GM12891 (cell line): ENCODE results near the gene SNAP29.

Experiments
- POLR2A ChIP-seq: IDR thresholded peaks from 2 replicates; pipeline ENCODE4 v1.6.1; 2011; ENCODE audit warnings: low read depth, low read length, control low read depth
- POLR2AphosphoS5 ChIP-seq: IDR thresholded peaks from 2 replicates; pipeline ENCODE4 v1.6.1; 2011; ENCODE audit warnings: low read depth, low read length, control low read depth
- POU2F2 ChIP-seq: IDR thresholded peaks from 2 replicates; pipeline ENCODE4 v1.6.1; 2011; ENCODE audit warnings: low read depth, mild to moderate bottlenecking, control low read depth, low read length, moderate library complexity
- SPI1 ChIP-seq: IDR thresholded peaks from 2 replicates; pipeline ENCODE4 v1.6.1; 2011; ENCODE audit warnings: low read depth, low read length, control low read depth
- TAF1 ChIP-seq: IDR thresholded peaks from 2 replicates; pipeline ENCODE4 v1.6.1; 2011; ENCODE audit warnings: low read depth, low read length, control low read depth

DNA sequence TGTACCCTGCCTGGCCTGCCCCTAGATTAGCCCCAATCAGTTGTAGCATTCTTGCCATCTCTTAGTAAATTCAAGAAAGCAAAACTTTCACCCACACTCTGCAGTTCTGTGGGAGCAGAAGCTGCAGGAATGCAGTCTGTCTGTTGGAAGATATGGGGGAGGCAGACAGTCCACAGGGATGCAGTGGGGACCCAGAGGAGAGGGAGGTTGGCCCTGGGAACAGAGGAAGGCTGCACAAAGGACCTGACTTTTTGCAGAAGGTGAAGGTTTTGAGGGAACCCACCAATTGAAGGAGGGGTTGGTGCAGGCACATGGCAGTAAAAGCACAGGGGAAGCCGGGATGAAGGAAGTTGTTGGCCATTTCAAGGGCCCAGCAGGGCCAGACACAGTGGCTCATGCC, 16.5 kb downstream of the SNAP29 start:
- no peak for TF ChIP-seq POLR2A
- no peak for TF ChIP-seq POLR2AphosphoS5
- no peak for TF ChIP-seq TAF1
- no peak for TF ChIP-seq POU2F2
- no peak for TF ChIP-seq SPI1
